ENCODE data around the gene EEF1A2. TPM values are rescaled to one million over a fixed set of nuclear protein-coding genes. Genes with fewer than 3 reads are reported as not detected.

EEF1A2 gene
- total and polyA plus RNA-seq, 7 experiments from 2014 or later: 0.08 to 1.5 (median 0.53) TPM; not detected in 2

- CTCF ChIA-PET: no interaction called here
These were observed 33.3 kb downstream of the EEF1A2 start for GRCh38 chr20:63465380-63466249.

GRCh38 chr20:63464289-63464635 lies 34.6 kb downstream of the EEF1A2 start:
- ATAC-seq (no peak), DNase-seq (no peak)
- intact Hi-C loops (cut with micrococcal nuclease): no loop called here
- peaks cover 0 to 1% (median 0%) of the 10 kb centered on the region in 7 donors for H3K4me1 Mint-ChIP-seq
- Histone ChIP-seq H3K4me1 (ENCODE audit: control insufficient read depth in 2 of 2, insufficient read depth in 2 of 2, low read length in 2 of 2) (no peaks in the 10 kb centered on the region), H3K27me3 (ENCODE audit: control insufficient read depth in 2 of 2, insufficient read depth in 2 of 2, low read length in 2 of 2) (no peaks in the 10 kb centered on the region), H3K9me3 (ENCODE audit: control insufficient read depth in 2 of 3, low read length in 3 of 3) (no peaks in the 10 kb centered on the region), H3K36me3 (ENCODE audit: control insufficient read depth in 2 of 3, insufficient read depth in 3 of 3, low read length in 3 of 3) (no peaks in the 10 kb centered on the region), H3K27ac (ENCODE audit: low read depth, low read length) (no peak overlapping the region), H3K4me3 (ENCODE audit: low read length) (no peak overlapping the region)
- H3K4me3 Mint-ChIP-seq: no peak overlapping the region
- H3K9me3 Mint-ChIP-seq: no peaks in the 10 kb centered on the region
- H3K27me3 Mint-ChIP-seq: peaks cover 4 to 43% (median 35%) of the 10 kb centered on the region in 5 donors
- ChIA-PET CTCF (no interaction called here), POLR2A (no interaction called here)
- no peaks in the 10 kb centered on the region for H3K36me3 Mint-ChIP-seq
- H3K27ac Mint-ChIP-seq: no peak overlapping the region

More at GRCh38 chr20:63465380-63466249, 33.3 kb downstream of the EEF1A2 start:
- Mint-ChIP-seq H3K4me1 (peaks cover 0 to 1% (median 0%) of the 10 kb centered on the region in 7 donors), H3K27ac (peak overlapping the region in 1 of 9 donors; percentile 58), H3K4me3 (no peak overlapping the region), H3K9me3 (no peaks in the 10 kb centered on the region), H3K27me3 (peaks cover 8 to 46% (median 38%) of the 10 kb centered on the region in 5 donors), H3K36me3 (no peaks in the 10 kb centered on the region)
- Histone ChIP-seq H3K4me1 (ENCODE audit: control insufficient read depth in 2 of 2, insufficient read depth in 2 of 2, low read length in 2 of 2) (no peaks in the 10 kb centered on the region), H3K27ac (ENCODE audit: low read depth, low read length) (no peak overlapping the region), H3K27me3 (ENCODE audit: control insufficient read depth in 2 of 2, insufficient read depth in 2 of 2, low read length in 2 of 2) (no peaks in the 10 kb centered on the region), H3K36me3 (ENCODE audit: control insufficient read depth in 2 of 3, insufficient read depth in 3 of 3, low read length in 3 of 3) (no peaks in the 10 kb centered on the region), H3K4me3 (ENCODE audit: low read length) (no peak overlapping the region), H3K9me3 (ENCODE audit: control insufficient read depth in 2 of 3, low read length in 3 of 3) (no peaks in the 10 kb centered on the region)
- no peak for DNase-seq
- POLR2A ChIA-PET: no interaction called here
- ATAC-seq: no peak
- intact Hi-C loops (cut with micrococcal nuclease): no loop called here

GRCh38 chr20:63463400-63464288 lies 35.2 kb downstream of the EEF1A2 start:
- DNase-seq (no peak), ATAC-seq (no peak)
- intact Hi-C loops (cut with micrococcal nuclease): no loop called here
- Histone ChIP-seq H3K4me1 (ENCODE audit: control insufficient read depth in 2 of 2, insufficient read depth in 2 of 2, low read length in 2 of 2) (no peaks in the 10 kb centered on the region), H3K27ac (ENCODE audit: low read depth, low read length) (no peak overlapping the region), H3K4me3 (ENCODE audit: low read length) (no peak overlapping the region), H3K27me3 (ENCODE audit: control insufficient read depth in 2 of 2, insufficient read depth in 2 of 2, low read length in 2 of 2) (no peaks in the 10 kb centered on the region), H3K9me3 (ENCODE audit: control insufficient read depth in 2 of 3, low read length in 3 of 3) (no peaks in the 10 kb centered on the region), H3K36me3 (ENCODE audit: control insufficient read depth in 2 of 3, insufficient read depth in 3 of 3, low read length in 3 of 3) (no peaks in the 10 kb centered on the region)
- peaks cover 0 to 1% (median 0%) of the 10 kb centered on the region in 7 donors for H3K4me1 Mint-ChIP-seq
- H3K9me3 Mint-ChIP-seq: no peaks in the 10 kb centered on the region
- ChIA-PET CTCF (no interaction called here), POLR2A (no interaction called here)
- H3K36me3 Mint-ChIP-seq: no peaks in the 10 kb centered on the region
- no peak overlapping the region for H3K4me3 Mint-ChIP-seq
- H3K27me3 Mint-ChIP-seq: peaks cover 4 to 43% (median 35%) of the 10 kb centered on the region in 5 donors
- H3K27ac Mint-ChIP-seq: no peak overlapping the region

GRCh38 chr20:63462244-63462643 lies 36.6 kb downstream of the EEF1A2 start:
- Mint-ChIP-seq H3K9me3 (no peaks in the 10 kb centered on the region), H3K27ac (no peak overlapping the region), H3K4me3 (no peak overlapping the region), H3K27me3 (peaks cover 4 to 43% (median 32%) of the 10 kb centered on the region in 5 donors), H3K4me1 (peaks cover 0 to 1% (median 0%) of the 10 kb centered on the region in 7 donors), H3K36me3 (no peaks in the 10 kb centered on the region)
- ChIA-PET POLR2A (no interaction called here), CTCF (no interaction called here)
- Histone ChIP-seq H3K27me3 (ENCODE audit: control insufficient read depth in 2 of 2, insufficient read depth in 2 of 2, low read length in 2 of 2) (no peaks in the 10 kb centered on the region), H3K27ac (ENCODE audit: low read depth, low read length) (no peak overlapping the region), H3K4me1 (ENCODE audit: control insufficient read depth in 2 of 2, insufficient read depth in 2 of 2, low read length in 2 of 2) (no peaks in the 10 kb centered on the region), H3K4me3 (ENCODE audit: low read length) (no peak overlapping the region), H3K9me3 (ENCODE audit: control insufficient read depth in 2 of 3, low read length in 3 of 3) (no peaks in the 10 kb centered on the region), H3K36me3 (ENCODE audit: control insufficient read depth in 2 of 3, insufficient read depth in 3 of 3, low read length in 3 of 3) (no peaks in the 10 kb centered on the region)
- ATAC-seq (no peak), DNase-seq (no peak)
- intact Hi-C loops (cut with micrococcal nuclease): no loop called here

GRCh38 chr20:63461104-63461763 lies 37.6 kb downstream of the EEF1A2 start:
- H3K4me3 ChIP-seq (ENCODE audit: low read length): no peak overlapping the region
- no peaks in the 10 kb centered on the region for H3K27me3 ChIP-seq (ENCODE audit: control insufficient read depth in 2 of 2, insufficient read depth in 2 of 2, low read length in 2 of 2)
- no peak overlapping the region for H3K4me3 Mint-ChIP-seq
- H3K4me1 ChIP-seq (ENCODE audit: control insufficient read depth in 2 of 2, insufficient read depth in 2 of 2, low read length in 2 of 2): no peaks in the 10 kb centered on the region
- intact Hi-C loops (cut with micrococcal nuclease): no loop called here
- peaks cover 5 to 42% (median 31%) of the 10 kb centered on the region in 5 donors for H3K27me3 Mint-ChIP-seq
- H3K36me3 Mint-ChIP-seq: no peaks in the 10 kb centered on the region
- H3K4me1 Mint-ChIP-seq: no peaks in the 10 kb centered on the region
- no peaks in the 10 kb centered on the region for H3K9me3 ChIP-seq (ENCODE audit: control insufficient read depth in 2 of 3, low read length in 3 of 3)
- DNase-seq (no peak), ATAC-seq (no peak)
- CTCF ChIA-PET: no interaction called here
- H3K9me3 Mint-ChIP-seq: no peaks in the 10 kb centered on the region
- H3K27ac Mint-ChIP-seq: no peak overlapping the region
- POLR2A ChIA-PET: no interaction called here
- no peaks in the 10 kb centered on the region for H3K36me3 ChIP-seq (ENCODE audit: control insufficient read depth in 2 of 3, insufficient read depth in 3 of 3, low read length in 3 of 3)
- H3K27ac ChIP-seq (ENCODE audit: low read depth, low read length): no peak overlapping the region

- ATAC-seq: no peak
- H3K27me3 Mint-ChIP-seq: peaks cover 17 to 46% (median 34%) of the 10 kb centered on the region in 5 donors
These were observed 39.9 kb downstream of the EEF1A2 start for GRCh38 chr20:63459070-63459380.

More at GRCh38 chr20:63459070-63459380, 39.9 kb downstream of the EEF1A2 start:
- H3K27me3 ChIP-seq (ENCODE audit: control insufficient read depth in 2 of 2, insufficient read depth in 2 of 2, low read length in 2 of 2): no peaks in the 10 kb centered on the region
- H3K4me3 ChIP-seq (ENCODE audit: low read length): no peak overlapping the region
- Mint-ChIP-seq H3K36me3 (no peaks in the 10 kb centered on the region), H3K4me1 (peaks cover 0 to 4% (median 0%) of the 10 kb centered on the region in 7 donors), H3K4me3 (no peak overlapping the region), H3K9me3 (no peaks in the 10 kb centered on the region), H3K27ac (no peak overlapping the region)
- DNase-seq: no peak
- POLR2A ChIA-PET: no interaction called here
- intact Hi-C loops (cut with micrococcal nuclease): no loop called here
- H3K4me1 ChIP-seq (ENCODE audit: control insufficient read depth in 2 of 2, insufficient read depth in 2 of 2, low read length in 2 of 2): no peaks in the 10 kb centered on the region
- CTCF ChIA-PET: no interaction called here
- no peak overlapping the region for H3K27ac ChIP-seq (ENCODE audit: low read depth, low read length)
- no peaks in the 10 kb centered on the region for H3K9me3 ChIP-seq (ENCODE audit: control insufficient read depth in 2 of 3, low read length in 3 of 3)
- no peaks in the 10 kb centered on the region for H3K36me3 ChIP-seq (ENCODE audit: control insufficient read depth in 2 of 3, insufficient read depth in 3 of 3, low read length in 3 of 3)
